Breast epithelium (tissue), 3 donors: ENCODE results near the gene ARIH1.

Source experiments
- CTCF ChIP-seq, 3 donors: fragments of 450-650 bp; IDR thresholded peaks; one replicate each; pipeline ENCODE4 v1.5.1; 2016 to 2017; ENCODE audit warnings: antibody characterized with exemption in 3 of 3, mild to moderate bottlenecking in 3 of 3, moderate library complexity in 3 of 3
- POLR2A ChIP-seq: fragments of 450-650 bp; IDR thresholded peaks from one replicate; pipeline ENCODE4 v1.6.1; 2016; ENCODE audit warnings: antibody characterized with exemption, mild to moderate bottlenecking, moderate library complexity
- POLR2AphosphoS5 ChIP-seq, 3 donors: sonication (generic); formaldehyde crosslinking; IDR thresholded peaks; one replicate each; pipeline ENCODE4 v1.6.1; 2017; ENCODE audit warnings: antibody characterized with exemption in 3 of 3

- TF ChIP-seq POLR2A (no peak), CTCF (IDR thresholded peaks at IDR 0.05) (no peak), POLR2AphosphoS5 (IDR thresholded peaks at IDR 0.05) (no peak)
Observed at GRCh38 chr15:72496783-72497182, 22.7 kb downstream of the ARIH1 start.
